ENCODE measurements around the gene UTS2B. TPM values are rescaled to one million over a fixed set of nuclear protein-coding genes. Genes with fewer than 3 reads are reported as not detected.

UTS2B gene
- total and polyA plus RNA-seq, 2 of the 13 experiments (the other 11 are each of a cell fraction or from before 2014, with no cell fraction given), result 0.03 to 0.46 TPM

GRCh38 chr3:191301782-191302411 is 28.4 kb downstream of the UTS2B start:
- no peak overlapping the region for H3K9ac ChIP-seq (ENCODE audit: insufficient read depth, low read depth, low read length)
- H3K79me2 ChIP-seq (ENCODE audit: insufficient read depth, low read length), result no peaks in the 10 kb centered on the region
- H3K4me1 ChIP-seq (ENCODE audit: insufficient read depth, low read length), result no peaks in the 10 kb centered on the region
- ChIA-PET POLR2A (no interaction called here), CTCF (ENCODE audit: low intra/inter-chr PET ratio, low total read pairs) (no interaction called here)
- DNase-seq (ENCODE audit: low spot score) (no peak), ATAC-seq (no peak), FAIRE-seq (no peak)
- TF ChIP-seq CHD4 (IDR thresholded peaks at IDR 0.05; ENCODE audit: borderline replicate concordance, low read length), result no peak
- TF ChIP-seq ZNF296 (CRISPR knock-in tag; conservative IDR thresholded peaks at IDR 0.05), result no peak
- no peak for TF ChIP-seq ZSCAN25 (CRISPR knock-in tag; IDR thresholded peaks at IDR 0.05)
- TF ChIP-seq SNAPC4 (CRISPR knock-in tag; IDR thresholded peaks at IDR 0.05), result no peak
- TF ChIP-seq FLYWCH1 (CRISPR knock-in tag; IDR thresholded peaks at IDR 0.05), result no peak
- TF ChIP-seq KLF15 (CRISPR knock-in tag; IDR thresholded peaks at IDR 0.05; ENCODE audit: borderline replicate concordance), result no peak
- TF ChIP-seq MATR3 (CRISPR knock-in tag; IDR thresholded peaks at IDR 0.05), result no peak
- intact Hi-C loops (cut with micrococcal nuclease; ENCODE audit: unreplicated experiment) (no loop called here), in situ Hi-C loops (cut with HindIII; ENCODE audit: extremely low pct_ligation_motif_present, low pct_unique_long_range_greater_than_20kb) (no loop called here)
- no TSS peak for BruUV-seq (replicated peaks)
- no peaks in the 10 kb centered on the region for H3K27me3 ChIP-seq (ENCODE audit: control insufficient read depth in 1 of 2, insufficient read depth in 2 of 2, low read length in 2 of 2)
- no peak overlapping the region for H3K27ac ChIP-seq (ENCODE audit: extremely low read length, insufficient read depth, low read length)
- WGBS (ENCODE audit: low lambda C conversion rate), result 68% methylated on average over 5 of the region's 5 CpGs
- H3K9me3 ChIP-seq (ENCODE audit: low read length), result no peaks in the 10 kb centered on the region
- H3K36me3 ChIP-seq (replicated peaks in 1 of 2; ENCODE audit: control insufficient read depth in 1 of 2, insufficient read depth in 2 of 2, low read length in 2 of 2), result no peaks in the 10 kb centered on the region
- H3K4me3 ChIP-seq (replicated peaks in 1 of 3; ENCODE audit: insufficient read depth in 1 of 3, low read depth in 2 of 3, low read length in 3 of 3), result no peak overlapping the region
- H4K20me1 ChIP-seq (ENCODE audit: insufficient read depth, low read length), result no peaks in the 10 kb centered on the region
- no peak overlapping the region for H3K4me2 ChIP-seq (ENCODE audit: low read depth, low read length)
- no peak overlapping the region for H2AFZ ChIP-seq (ENCODE audit: low read length)
